GM18499 (cell line): ENCODE data around the gene SDK2.

ENCODE experiments used
- ATAC-seq: cut with Tn5 transposase; IDR thresholded peaks from one replicate; pipeline ENCODE4 v1.9.1; 2021; ENCODE audit warnings: moderate number of reproducible peaks; ENCODE audit not compliant: insufficient read depth, unreplicated experiment

SDK2 gene

GRCh38 chr17:73545109-73546032, 98.9 kb downstream of the SDK2 start:
- no peak for ATAC-seq

- ATAC-seq, result no peak
Observed at GRCh38 chr17:73544333-73544732, 99.9 kb downstream of the SDK2 start.

- no peak for ATAC-seq
Observed at GRCh38 chr17:73542323-73542722, 101.9 kb downstream of the SDK2 start.

- no peak for ATAC-seq
Observed at GRCh38 chr17:73541561-73541981, 102.7 kb downstream of the SDK2 start.

GRCh38 chr17:73541111-73541510, 103.1 kb downstream of the SDK2 start:
- no peak for ATAC-seq

- ATAC-seq, result no peak
Observed at GRCh38 chr17:73539166-73539565, 105.1 kb downstream of the SDK2 start.

- ATAC-seq, result no peak
Observed at GRCh38 chr17:73538445-73538844, 105.8 kb downstream of the SDK2 start.

GRCh38 chr17:73536700-73537605, 107.3 kb downstream of the SDK2 start:
- no peak for ATAC-seq

- ATAC-seq, result no peak
Observed at GRCh38 chr17:73535746-73536145, 108.5 kb downstream of the SDK2 start.

- no peak for ATAC-seq
Observed at GRCh38 chr17:73534209-73534909, 109.9 kb downstream of the SDK2 start.

- ATAC-seq, result no peak
Observed at GRCh38 chr17:73533781-73534180, 110.5 kb downstream of the SDK2 start.

GRCh38 chr17:73533127-73533526, 111.1 kb downstream of the SDK2 start:
- ATAC-seq, result no peak

- no peak for ATAC-seq
Observed at GRCh38 chr17:73532421-73532901, 111.8 kb downstream of the SDK2 start.

GRCh38 chr17:73531158-73531557, 113.1 kb downstream of the SDK2 start:
- no peak for ATAC-seq

GRCh38 chr17:73528679-73529078, 115.6 kb downstream of the SDK2 start:
- no peak for ATAC-seq

- ATAC-seq, result no peak
Observed at GRCh38 chr17:73526952-73527351, 117.3 kb downstream of the SDK2 start.

- ATAC-seq, result no peak
Observed at GRCh38 chr17:73524941-73525679, 119.1 kb downstream of the SDK2 start.

- no peak for ATAC-seq
Observed at GRCh38 chr17:73522696-73523095, 121.5 kb downstream of the SDK2 start.

GRCh38 chr17:73522107-73522506, 122.1 kb downstream of the SDK2 start:
- ATAC-seq, result no peak

- ATAC-seq, result no peak
Observed at GRCh38 chr17:73521376-73521775, 122.9 kb downstream of the SDK2 start.
